BE2C (cell line): ENCODE results near the gene TRMT61A.
"Not testable (repeated sequence)": the region's sequence is repeated elsewhere in the genome, so short reads cannot be mapped to it uniquely, and the experiment has no call there.

ENCODE experiments used
- DNase-seq: peaks from one replicate; pipeline ENCODE4 v3.0.0-alpha.2; 2020
- H3K27me3 ChIP-seq: fragments of 250-450 bp; sonication (Bioruptor Pico); 2 replicates; pipeline ENCODE4 v1.5.1; 2020; ENCODE audit warnings: mild to moderate bottlenecking
- H3K36me3 ChIP-seq: fragments of 250-450 bp; sonication (Bioruptor Pico); 2 replicates; pipeline ENCODE4 v1.5.1; 2020; ENCODE audit warnings: mild to moderate bottlenecking
- H3K4me1 ChIP-seq: fragments of 250-450 bp; sonication (Bioruptor Pico); 2 replicates; pipeline ENCODE4 v1.5.1; 2020
- H3K4me3 ChIP-seq: 2 replicates; pipeline ENCODE4 v1.5.1; 2011; ENCODE audit warnings: low read depth, low read length
- H3K9me3 ChIP-seq: fragments of 250-450 bp; sonication (Bioruptor Pico); 2 replicates; pipeline ENCODE4 v1.5.1; 2020
- TF ChIP-seq, protein P1 (sequence below): IDR thresholded peaks from 2 replicates; pipeline ENCODE4 v1.5.1; 2012; ENCODE audit warnings: mild to moderate bottlenecking, low read depth, low read length

TRMT61A gene

DNA sequence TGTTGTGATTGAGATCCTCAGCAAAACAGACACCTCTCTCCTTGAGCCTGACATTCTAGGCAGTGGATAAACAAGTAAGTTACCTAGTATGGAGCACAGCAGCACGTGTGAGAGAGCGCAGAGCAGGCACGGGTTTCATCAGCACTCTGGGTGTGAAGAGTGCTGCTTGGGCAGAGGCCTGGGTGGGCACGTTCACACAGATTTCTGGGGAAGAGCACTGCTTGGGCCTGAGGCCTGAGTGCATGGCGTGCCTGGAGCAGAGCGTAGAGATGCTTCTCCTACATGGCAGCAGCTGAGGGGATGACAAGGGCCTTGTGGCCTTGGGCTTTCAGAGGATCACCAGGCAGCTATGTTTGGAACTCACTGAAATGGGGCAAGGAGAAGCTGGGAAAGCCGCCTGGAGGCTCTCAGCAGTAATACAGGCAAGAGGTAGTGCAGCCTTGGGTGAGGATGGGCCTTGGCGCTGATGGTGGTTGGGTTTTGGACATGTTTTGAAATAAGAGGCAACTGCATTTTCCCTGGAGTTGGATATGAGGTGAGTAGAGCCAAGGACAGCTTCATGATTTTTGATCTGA lies 23.9 kb upstream of the TRMT61A start:
- H3K9me3 ChIP-seq = no peaks in the 10 kb centered on the region
- no peak overlapping the region for H3K4me3 ChIP-seq
- peaks cover 69% of the 10 kb centered on the region for H3K36me3 ChIP-seq
- peaks cover 11% of the 10 kb centered on the region for H3K4me1 ChIP-seq
- TF ChIP-seq, protein P1, sequence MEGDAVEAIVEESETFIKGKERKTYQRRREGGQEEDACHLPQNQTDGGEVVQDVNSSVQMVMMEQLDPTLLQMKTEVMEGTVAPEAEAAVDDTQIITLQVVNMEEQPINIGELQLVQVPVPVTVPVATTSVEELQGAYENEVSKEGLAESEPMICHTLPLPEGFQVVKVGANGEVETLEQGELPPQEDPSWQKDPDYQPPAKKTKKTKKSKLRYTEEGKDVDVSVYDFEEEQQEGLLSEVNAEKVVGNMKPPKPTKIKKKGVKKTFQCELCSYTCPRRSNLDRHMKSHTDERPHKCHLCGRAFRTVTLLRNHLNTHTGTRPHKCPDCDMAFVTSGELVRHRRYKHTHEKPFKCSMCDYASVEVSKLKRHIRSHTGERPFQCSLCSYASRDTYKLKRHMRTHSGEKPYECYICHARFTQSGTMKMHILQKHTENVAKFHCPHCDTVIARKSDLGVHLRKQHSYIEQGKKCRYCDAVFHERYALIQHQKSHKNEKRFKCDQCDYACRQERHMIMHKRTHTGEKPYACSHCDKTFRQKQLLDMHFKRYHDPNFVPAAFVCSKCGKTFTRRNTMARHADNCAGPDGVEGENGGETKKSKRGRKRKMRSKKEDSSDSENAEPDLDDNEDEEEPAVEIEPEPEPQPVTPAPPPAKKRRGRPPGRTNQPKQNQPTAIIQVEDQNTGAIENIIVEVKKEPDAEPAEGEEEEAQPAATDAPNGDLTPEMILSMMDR = peak; percentile 28
- DNase-seq = no peak
- no peaks in the 10 kb centered on the region for H3K27me3 ChIP-seq

DNA sequence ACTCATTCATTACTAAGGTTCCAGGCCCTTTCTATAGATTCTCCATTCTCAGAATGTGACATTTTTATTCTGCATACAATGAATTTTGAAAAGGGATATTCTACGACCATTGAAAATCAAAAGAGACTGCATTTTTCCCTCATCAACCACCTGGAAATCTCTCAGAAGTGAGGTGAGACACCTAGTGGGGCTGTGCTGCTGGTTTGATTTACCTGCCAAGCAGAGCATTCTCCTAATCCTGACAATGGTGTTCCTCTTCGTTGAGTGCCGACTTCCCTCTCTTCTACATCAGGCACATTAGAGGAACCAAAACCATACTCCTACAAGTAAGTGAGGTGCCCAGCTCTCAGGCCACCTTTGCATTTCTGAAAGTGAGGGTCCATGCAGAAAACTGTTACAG lies 21.2 kb upstream of the TRMT61A start:
- TF ChIP-seq, protein P1 = no peak
- Histone ChIP-seq H3K27me3 (no peaks in the 10 kb centered on the region), H3K9me3 (no peaks in the 10 kb centered on the region), H3K4me3 (no peak overlapping the region), H3K36me3 (peaks cover 54% of the 10 kb centered on the region), H3K4me1 (peaks cover 4% of the 10 kb centered on the region; the same call in 1 of the 2 replicates)
- DNase-seq = no peak

DNA sequence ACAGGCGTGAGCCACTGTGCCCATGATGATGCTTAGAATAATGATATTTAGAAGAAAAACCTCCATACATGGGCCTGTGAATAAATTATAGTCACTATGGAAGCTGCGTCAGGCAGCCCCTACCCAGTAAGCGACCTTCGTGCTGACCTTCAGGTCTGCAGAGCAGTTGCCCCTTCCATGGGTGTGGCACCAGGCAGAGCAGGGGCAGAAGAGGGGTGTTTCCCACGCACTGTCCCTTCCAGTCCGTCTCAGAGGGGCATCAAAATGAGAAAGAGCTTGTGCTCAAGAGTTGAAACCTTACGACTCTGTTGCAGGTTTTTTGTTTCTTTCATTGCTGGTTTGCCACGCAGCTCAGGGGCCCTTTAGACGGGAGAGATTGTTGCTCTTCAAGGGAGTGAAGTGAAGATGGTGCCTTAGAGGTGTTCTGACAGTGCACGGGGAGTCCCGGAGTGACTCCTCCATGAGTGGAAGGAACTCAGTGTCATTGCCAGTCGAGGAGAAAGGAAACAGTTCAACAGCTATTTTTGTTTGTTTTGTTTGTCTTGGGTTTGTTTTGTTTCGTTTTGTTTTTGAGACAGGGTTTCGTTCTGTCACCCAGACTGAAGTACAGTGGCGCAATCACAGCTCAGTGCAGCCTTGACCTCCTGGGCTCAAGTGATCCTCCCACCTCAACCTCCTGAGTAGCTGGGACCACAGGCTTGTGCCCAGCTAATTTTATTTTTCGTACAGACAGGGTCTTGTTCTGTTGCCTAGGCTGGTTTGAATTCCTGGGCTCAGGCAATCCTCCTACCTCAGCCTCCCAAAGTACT lies 20.3 kb upstream of the TRMT61A start:
- H3K36me3 ChIP-seq = peaks cover 44% of the 10 kb centered on the region
- no peaks in the 10 kb centered on the region for H3K9me3 ChIP-seq
- H3K27me3 ChIP-seq = no peaks in the 10 kb centered on the region
- TF ChIP-seq, protein P1 = no peak
- H3K4me3 ChIP-seq = no peak overlapping the region
- no peak for DNase-seq
- peaks cover 4% of the 10 kb centered on the region; the same call in 1 of the 2 replicates for H3K4me1 ChIP-seq

DNA sequence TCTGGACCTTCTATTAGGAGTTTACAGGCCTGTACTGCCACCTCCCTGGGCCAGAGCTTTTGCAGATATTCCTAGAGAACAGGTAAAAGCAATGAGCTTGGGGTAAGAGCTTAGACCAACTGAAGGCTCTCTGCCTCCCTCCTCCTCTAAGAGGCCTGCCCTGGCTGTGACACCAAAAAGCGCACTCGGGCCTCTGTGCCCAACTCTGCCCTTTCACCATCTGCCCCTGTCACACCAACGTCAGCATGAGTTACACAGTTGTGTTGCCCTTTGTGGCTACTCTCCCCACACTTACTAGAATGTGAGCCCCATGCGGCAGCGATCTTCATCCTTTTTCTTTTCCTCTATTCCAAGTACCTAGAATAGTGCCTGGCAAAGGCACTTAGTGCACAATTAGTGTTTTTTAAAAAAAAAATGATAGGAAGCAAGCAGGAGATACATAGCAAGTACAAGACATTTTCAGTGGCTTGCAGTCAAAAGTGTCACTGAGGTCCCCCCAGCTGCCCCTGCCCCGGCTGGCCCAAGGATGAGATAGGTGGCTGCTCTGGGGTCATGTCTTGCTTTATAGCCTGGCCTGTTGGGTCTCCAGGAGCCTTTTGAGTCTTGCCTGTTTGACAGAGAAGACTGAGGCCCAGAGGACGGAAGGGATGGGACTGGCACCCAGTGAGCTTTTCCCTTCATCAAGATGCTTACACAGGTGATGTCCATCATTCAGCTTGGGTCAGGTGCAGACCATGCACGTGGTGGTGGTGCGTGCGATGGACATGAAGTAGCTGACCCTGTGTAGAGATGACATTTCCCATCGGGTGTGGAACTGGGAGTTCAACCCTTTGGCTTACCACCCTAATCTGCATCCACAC lies 18.9 kb upstream of the TRMT61A start:
- Histone ChIP-seq H3K9me3 (no peaks in the 10 kb centered on the region), H3K27me3 (no peaks in the 10 kb centered on the region), H3K4me3 (no peak overlapping the region), H3K36me3 (peaks cover 34% of the 10 kb centered on the region), H3K4me1 (peaks cover 4% of the 10 kb centered on the region; the same call in 1 of the 2 replicates)
- TF ChIP-seq, protein P1 = no peak
- no peak for DNase-seq

DNA sequence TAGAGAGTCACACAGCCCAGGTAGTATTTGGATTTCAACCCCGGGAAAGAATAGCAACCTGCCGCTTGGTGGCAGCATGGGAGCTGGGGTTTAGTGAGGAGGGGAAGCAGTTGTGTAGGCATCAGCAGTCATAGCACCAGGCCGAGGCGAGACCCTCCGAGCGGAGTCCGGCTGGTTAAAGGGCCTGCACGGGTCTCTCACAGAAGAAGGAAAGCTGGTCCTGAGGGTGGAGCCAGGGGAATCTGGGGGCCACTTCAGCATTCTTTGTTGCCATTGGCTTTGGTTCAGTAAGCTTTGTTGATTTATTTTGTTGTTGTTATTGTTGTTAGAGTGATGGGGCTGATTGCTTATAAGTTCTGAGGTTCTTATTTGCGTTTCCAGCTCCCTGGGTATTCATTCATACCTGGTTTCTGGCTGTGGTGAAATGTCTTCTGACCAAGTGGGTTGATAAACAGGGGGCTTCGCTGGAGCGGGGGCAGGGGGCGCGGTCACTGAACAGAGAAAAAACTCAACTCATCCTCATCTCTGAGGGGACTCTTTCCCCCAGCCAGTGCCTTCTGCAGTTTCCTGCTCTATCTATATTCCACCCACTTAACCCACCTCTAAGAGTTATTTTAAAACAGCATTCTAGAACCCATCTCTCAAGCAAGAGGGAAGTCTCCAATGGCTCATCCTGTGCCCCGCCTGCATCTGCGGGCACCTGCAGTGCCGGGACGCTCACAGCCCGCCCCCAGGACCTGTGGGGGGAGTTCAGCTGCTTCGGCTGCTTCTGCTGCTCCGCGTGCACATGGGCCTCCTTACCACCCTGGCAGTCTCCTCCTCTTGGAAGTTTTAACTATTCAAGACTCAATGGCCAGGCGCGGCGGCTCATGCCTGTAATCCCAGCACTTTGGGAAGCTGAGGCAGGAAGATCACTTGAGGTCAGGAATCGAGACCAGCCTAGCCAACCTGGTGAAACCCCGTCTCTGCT lies 18.0 kb upstream of the TRMT61A start:
- H3K36me3 ChIP-seq = peaks cover 27% of the 10 kb centered on the region
- H3K4me1 ChIP-seq = peaks cover 4% of the 10 kb centered on the region; the same call in 1 of the 2 replicates
- H3K27me3 ChIP-seq = no peaks in the 10 kb centered on the region
- H3K4me3 ChIP-seq = no peak overlapping the region
- H3K9me3 ChIP-seq = no peaks in the 10 kb centered on the region
- no peak for DNase-seq
- TF ChIP-seq, protein P1 = no peak

DNA sequence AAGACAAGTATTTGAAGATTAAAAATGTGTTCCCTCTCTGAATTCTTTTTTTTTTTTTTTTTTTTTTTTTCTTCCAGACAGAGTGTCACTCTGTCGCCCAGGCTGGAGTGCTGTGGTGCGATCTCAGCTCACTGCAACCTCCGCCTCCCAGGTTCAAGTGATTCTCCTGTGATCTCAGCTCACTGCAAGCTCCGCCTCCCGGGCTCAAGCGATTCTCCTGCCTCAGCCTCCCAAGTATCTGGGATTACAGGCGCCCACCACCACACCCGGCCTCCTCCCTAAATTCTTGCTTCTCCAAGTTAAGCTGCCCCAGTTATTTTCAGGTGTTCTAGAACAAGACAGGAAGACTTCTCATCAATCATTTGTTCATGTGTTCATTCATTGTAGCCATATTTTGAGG lies 16.8 kb upstream of the TRMT61A start:
- not testable (repeated sequence) for H3K4me1 ChIP-seq, DNase-seq, H3K4me3 ChIP-seq, H3K27me3 ChIP-seq, H3K9me3 ChIP-seq
- peaks cover 20% of the 10 kb centered on the region for H3K36me3 ChIP-seq
